Kidney (tissue), 14 donors: ENCODE data around the gene KRT8. TPM values are rescaled to one million over a fixed set of nuclear protein-coding genes. Genes with fewer than 3 reads are reported as not detected.

Source experiments
- DNase-seq, 5 donors: peaks; one replicate each; pipeline ENCODE4 v3.0.0-alpha.2; 2013 to 2020
- FAIRE-seq: peaks from 2 replicates; lab custom pipeline; 2012; peaks lifted over from hg19 to GRCh38; lab: Jason Lieb, UNC
- H3K27ac ChIP-seq, 2 donors: one replicate each; pipeline ENCODE4 v1.7.0; 2013; ENCODE audit warnings: low read depth in 2 of 2, low read length in 2 of 2, inconsistent platforms in 1 of 2
- H3K27me3 ChIP-seq: one replicate; pipeline ENCODE4 v1.7.1; 2013; ENCODE audit warnings: low read length, inconsistent platforms; ENCODE audit not compliant: control insufficient read depth, insufficient read depth
- H3K36me3 ChIP-seq, 3 donors: one replicate each; pipeline versions ENCODE4 v1.7.0 to v1.7.1; 2013; ENCODE audit warnings: low read length in 3 of 3, control low read depth in 1 of 3, inconsistent platforms in 1 of 3; ENCODE audit not compliant: insufficient read depth in 3 of 3, control insufficient read depth in 2 of 3
- H3K4me1 ChIP-seq, 3 donors: one replicate each; pipeline versions ENCODE4 v1.7.0 to v1.7.1; 2013; ENCODE audit warnings: low read length in 3 of 3, inconsistent platforms in 1 of 3, low read depth in 1 of 3; ENCODE audit not compliant: control insufficient read depth in 2 of 3, insufficient read depth in 2 of 3
- H3K4me3 ChIP-seq, 3 donors: one replicate each; pipeline versions ENCODE4 v1.7.0 to v1.8.1; 2013; ENCODE audit warnings: low read length in 3 of 3, control low read depth in 1 of 3, inconsistent platforms in 1 of 3
- H3K9ac ChIP-seq, 3 donors: one replicate each; pipeline versions ENCODE4 v1.7.0 to v1.7.1; 2013; ENCODE audit warnings: low read length in 3 of 3, control low read depth in 1 of 3, inconsistent platforms in 1 of 3
- H3K9me3 ChIP-seq, 3 donors: one replicate each; pipeline versions ENCODE4 v1.7.0 to v1.7.1; 2013; ENCODE audit warnings: low read length in 3 of 3, control low read depth in 1 of 3, inconsistent platforms in 1 of 3; ENCODE audit not compliant: control insufficient read depth in 2 of 3, insufficient read depth in 1 of 3
- CTCF ChIP-seq: IDR thresholded peaks from 3 replicates; pipeline ENCODE4 v1.5.1; 2012; ENCODE audit warnings: mild to moderate bottlenecking, moderate library complexity, borderline replicate concordance; ENCODE audit not compliant: insufficient read depth; ENCODE audit errors: extremely low read depth
- intact Hi-C: fragments of 100-400 bp; cut with DNase I; formaldehyde crosslinking; loops from one replicate; pipeline ENCODE4 v1.11.1; 2022
- polyA plus RNA-seq: library from polyadenylated mRNA; stranded (reverse); fragments of 350-450 nt; fragmentation: Illumina TruSeq; extraction: RNeasy Lipid Tissue Mini Kit (QIAGEN cat#74804); gene quantifications from one replicate; pipeline ENCODE4 v1.2.3, GENCODE V29; 2014; ENCODE audit warnings: low read depth, low replicate concordance; ENCODE audit not compliant: insufficient read depth
- total RNA-seq: library from RNA; stranded (reverse); fragmentation: NEBNext Ultra II Directional; extraction: Animal tissue kit (Norgen Biotek cat#: 25700); gene quantifications from one replicate; pipeline ENCODE4 v1.2.1, GENCODE V29; 2021
- donor health status: control.
- donor health status: control.
- donor health status: control.
- donor health status: control.
- donor health status: control.
- donor health status: DM: yes; HTN: yes; CAD: no.
- donor health status: Normal renal cell carcinoma (clear cell type).

The KRT8 gene
- total and polyA plus RNA-seq, 2 donors from 2014 or later = 333 to 546 TPM

GRCh38 chr12:52946797-52947547, 42.1 kb upstream of the KRT8 start:
- intact Hi-C loops = no loop called here
- DNase-seq = no peak
- no peaks in the 10 kb centered on the region for H3K27me3 ChIP-seq
- H3K27ac ChIP-seq = peak overlapping the region; percentile 37 to 81
- FAIRE-seq = no peak
- H3K9ac ChIP-seq = peak overlapping the region in 1 of 3 donors; percentile 8
- H3K36me3 ChIP-seq = peaks cover 0 to 9% (median 3%) of the 10 kb centered on the region in 3 donors
- H3K4me1 ChIP-seq = peaks cover 4 to 34% (median 14%) of the 10 kb centered on the region in 3 donors
- TF ChIP-seq CTCF = no peak
- H3K9me3 ChIP-seq = no peaks in the 10 kb centered on the region
- H3K4me3 ChIP-seq = no peak overlapping the region

- no peaks in the 10 kb centered on the region for H3K27me3 ChIP-seq
- peaks cover 4 to 29% (median 14%) of the 10 kb centered on the region in 3 donors for H3K4me1 ChIP-seq
- no peak for FAIRE-seq
- peak overlapping the region; percentile 69 to 81 for H3K27ac ChIP-seq
- no peak overlapping the region for H3K4me3 ChIP-seq
- H3K9me3 ChIP-seq = no peaks in the 10 kb centered on the region
- intact Hi-C loops = no loop called here
- TF ChIP-seq CTCF = no peak
- DNase-seq = no peak
- H3K36me3 ChIP-seq = peaks cover 0 to 8% (median 0%) of the 10 kb centered on the region in 3 donors
- H3K9ac ChIP-seq = no peak overlapping the region
Observed at GRCh38 chr12:52946334-52946733, 41.5 kb upstream of the KRT8 start.

GRCh38 chr12:52945389-52946232, 40.7 kb upstream of the KRT8 start:
- Histone ChIP-seq H3K36me3 (peaks cover 0 to under 1% (median 0%) of the 10 kb centered on the region in 3 donors), H3K9me3 (no peaks in the 10 kb centered on the region), H3K4me1 (peaks cover 4 to 26% (median 14%) of the 10 kb centered on the region in 3 donors), H3K9ac (no peak overlapping the region), H3K4me3 (no peak overlapping the region), H3K27ac (peak overlapping the region; percentile 69 to 81), H3K27me3 (no peaks in the 10 kb centered on the region)
- intact Hi-C loops = no loop called here
- TF ChIP-seq CTCF = no peak
- FAIRE-seq (no peak), DNase-seq (peak in 4 of 5 donors; percentile 66 to 87 (median 78))
